Measurements from ENCODE around the gene CASQ2.

DNA sequence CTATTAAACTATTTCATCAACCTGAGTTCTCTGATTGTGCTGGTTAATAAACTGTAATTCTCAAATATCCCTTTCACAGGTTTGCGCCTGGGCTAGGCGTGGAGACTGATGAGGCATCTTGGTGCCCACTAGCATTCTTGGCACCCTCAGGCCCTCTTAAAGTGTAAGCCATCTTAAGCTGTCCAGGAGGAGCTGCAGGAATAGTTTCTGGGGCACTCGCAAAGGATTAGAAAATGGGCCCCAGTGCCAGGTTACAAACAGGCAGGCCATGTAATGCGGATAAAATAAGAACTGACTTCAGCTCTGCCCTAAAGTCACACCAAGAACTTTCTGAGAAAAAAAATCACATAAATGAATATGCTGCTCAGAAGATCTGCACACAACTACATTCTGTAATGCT, 1.1 kb downstream of the CASQ2 start:
- TF ChIP-seq EZH2phosphoT487 (IDR thresholded peaks at IDR 0.05), result no peak
- TF ChIP-seq, protein P1, sequence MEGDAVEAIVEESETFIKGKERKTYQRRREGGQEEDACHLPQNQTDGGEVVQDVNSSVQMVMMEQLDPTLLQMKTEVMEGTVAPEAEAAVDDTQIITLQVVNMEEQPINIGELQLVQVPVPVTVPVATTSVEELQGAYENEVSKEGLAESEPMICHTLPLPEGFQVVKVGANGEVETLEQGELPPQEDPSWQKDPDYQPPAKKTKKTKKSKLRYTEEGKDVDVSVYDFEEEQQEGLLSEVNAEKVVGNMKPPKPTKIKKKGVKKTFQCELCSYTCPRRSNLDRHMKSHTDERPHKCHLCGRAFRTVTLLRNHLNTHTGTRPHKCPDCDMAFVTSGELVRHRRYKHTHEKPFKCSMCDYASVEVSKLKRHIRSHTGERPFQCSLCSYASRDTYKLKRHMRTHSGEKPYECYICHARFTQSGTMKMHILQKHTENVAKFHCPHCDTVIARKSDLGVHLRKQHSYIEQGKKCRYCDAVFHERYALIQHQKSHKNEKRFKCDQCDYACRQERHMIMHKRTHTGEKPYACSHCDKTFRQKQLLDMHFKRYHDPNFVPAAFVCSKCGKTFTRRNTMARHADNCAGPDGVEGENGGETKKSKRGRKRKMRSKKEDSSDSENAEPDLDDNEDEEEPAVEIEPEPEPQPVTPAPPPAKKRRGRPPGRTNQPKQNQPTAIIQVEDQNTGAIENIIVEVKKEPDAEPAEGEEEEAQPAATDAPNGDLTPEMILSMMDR (IDR thresholded peaks at IDR 0.05), result no peak
